GM12878 (cell line): ENCODE measurements around the gene CPNE5.

ENCODE experiments used
- ATF7 ChIP-seq: fragments of 450-650 bp; IDR thresholded peaks from 2 replicates; pipeline ENCODE4 v1.6.1; 2016; ENCODE audit warnings: low read depth, mild to moderate bottlenecking
- CHD1 ChIP-seq: IDR thresholded peaks from 2 replicates; pipeline ENCODE4 v1.6.1; 2012; ENCODE audit warnings: low read depth, low read length, improper control_type of control experiment
- CHD4 ChIP-seq: fragments of 200-600 bp; sonication (generic); IDR thresholded peaks from 2 replicates; pipeline ENCODE4 v1.6.1; 2016; ENCODE audit warnings: mild to moderate bottlenecking
- EP300 ChIP-seq, 2 experiments: fragments of 150-350 bp in 1 of 2; IDR thresholded peaks; 2 replicates each; pipeline ENCODE4 v1.6.1; 2011 to 2012; ENCODE audit warnings: low read depth in 2 of 2, low read length in 2 of 2, borderline replicate concordance in 1 of 2, improper control_type of control experiment in 1 of 2, inconsistent platforms in 1 of 2; ENCODE audit not compliant: control insufficient read depth in 1 of 2
- FOXK2 ChIP-seq: fragments of 450-650 bp; IDR thresholded peaks from 2 replicates; pipeline ENCODE4 v1.6.1; 2017; ENCODE audit warnings: mild to moderate bottlenecking, moderate library complexity
- NBN ChIP-seq: fragments of 450-650 bp; IDR thresholded peaks from 2 replicates; pipeline ENCODE4 v1.6.1; 2016
- PML ChIP-seq: IDR thresholded peaks from 2 replicates; pipeline ENCODE4 v1.6.1; 2012; ENCODE audit warnings: low read length, inconsistent platforms
- YY1 ChIP-seq: IDR thresholded peaks from 2 replicates; pipeline ENCODE4 v1.6.1; 2011; ENCODE audit warnings: low read depth, mild to moderate bottlenecking, low read length
- TF ChIP-seq, protein P1 (sequence below), 3 experiments: IDR thresholded peaks in 2 of 3; conservative IDR thresholded peaks in 1 of 3; 2 replicates each; pipeline ENCODE4 v1.5.1; 2011; ENCODE audit warnings: low read depth in 3 of 3, low read length in 3 of 3, mild to moderate bottlenecking in 3 of 3, control low read depth in 2 of 3, moderate library complexity in 2 of 3, inconsistent platforms in 1 of 3, mixed read lengths in 1 of 3; ENCODE audit not compliant: control insufficient read depth in 2 of 3, insufficient read depth in 1 of 3; ENCODE audit errors: extremely low read depth in 1 of 3
- TF ChIP-seq, protein P2 (sequence below): fragments of 450-650 bp; IDR thresholded peaks from 2 replicates; pipeline ENCODE4 v1.6.1; 2017; ENCODE audit warnings: mild to moderate bottlenecking, moderate library complexity

DNA sequence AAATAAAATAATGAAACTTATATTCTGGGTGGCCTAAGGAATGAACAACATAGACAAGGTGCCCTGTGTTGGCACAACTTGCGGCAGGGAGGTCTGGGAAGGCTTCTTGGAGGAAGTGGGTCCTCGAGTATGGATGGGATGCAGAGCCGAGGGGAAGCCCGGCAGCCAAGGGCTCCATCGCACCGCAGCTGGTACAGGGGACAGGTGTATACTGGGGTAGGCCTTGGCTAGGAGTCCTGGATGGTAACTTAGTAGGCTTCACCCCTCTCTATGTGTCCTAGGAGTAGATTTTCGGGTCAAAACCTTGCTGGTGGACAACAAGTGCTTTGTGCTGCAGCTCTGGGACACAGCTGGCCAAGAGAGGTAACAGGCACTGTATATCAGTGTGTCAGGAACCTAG lies 113.7 kb downstream of the CPNE5 start:
- TF ChIP-seq YY1 = no peak
- no peak for TF ChIP-seq NBN
- TF ChIP-seq FOXK2 = no peak
- TF ChIP-seq, protein P1, sequence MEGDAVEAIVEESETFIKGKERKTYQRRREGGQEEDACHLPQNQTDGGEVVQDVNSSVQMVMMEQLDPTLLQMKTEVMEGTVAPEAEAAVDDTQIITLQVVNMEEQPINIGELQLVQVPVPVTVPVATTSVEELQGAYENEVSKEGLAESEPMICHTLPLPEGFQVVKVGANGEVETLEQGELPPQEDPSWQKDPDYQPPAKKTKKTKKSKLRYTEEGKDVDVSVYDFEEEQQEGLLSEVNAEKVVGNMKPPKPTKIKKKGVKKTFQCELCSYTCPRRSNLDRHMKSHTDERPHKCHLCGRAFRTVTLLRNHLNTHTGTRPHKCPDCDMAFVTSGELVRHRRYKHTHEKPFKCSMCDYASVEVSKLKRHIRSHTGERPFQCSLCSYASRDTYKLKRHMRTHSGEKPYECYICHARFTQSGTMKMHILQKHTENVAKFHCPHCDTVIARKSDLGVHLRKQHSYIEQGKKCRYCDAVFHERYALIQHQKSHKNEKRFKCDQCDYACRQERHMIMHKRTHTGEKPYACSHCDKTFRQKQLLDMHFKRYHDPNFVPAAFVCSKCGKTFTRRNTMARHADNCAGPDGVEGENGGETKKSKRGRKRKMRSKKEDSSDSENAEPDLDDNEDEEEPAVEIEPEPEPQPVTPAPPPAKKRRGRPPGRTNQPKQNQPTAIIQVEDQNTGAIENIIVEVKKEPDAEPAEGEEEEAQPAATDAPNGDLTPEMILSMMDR (IDR thresholded peaks at IDR 0.05 in 2 of 3, conservative IDR thresholded peaks at IDR 0.05 in 1 of 3; ENCODE audit: control insufficient read depth in 2 of 3, extremely low read depth in 1 of 3, insufficient read depth in 1 of 3, low read depth in 3 of 3, low read length in 3 of 3) = no peak
- no peak for TF ChIP-seq EP300 (IDR thresholded peaks at IDR 0.05; ENCODE audit: borderline replicate concordance in 1 of 2, control insufficient read depth in 1 of 2, low read depth in 2 of 2, low read length in 2 of 2)
- TF ChIP-seq CHD1 = no peak
- no peak for TF ChIP-seq PML
- TF ChIP-seq ATF7 = no peak
- TF ChIP-seq, protein P2, sequence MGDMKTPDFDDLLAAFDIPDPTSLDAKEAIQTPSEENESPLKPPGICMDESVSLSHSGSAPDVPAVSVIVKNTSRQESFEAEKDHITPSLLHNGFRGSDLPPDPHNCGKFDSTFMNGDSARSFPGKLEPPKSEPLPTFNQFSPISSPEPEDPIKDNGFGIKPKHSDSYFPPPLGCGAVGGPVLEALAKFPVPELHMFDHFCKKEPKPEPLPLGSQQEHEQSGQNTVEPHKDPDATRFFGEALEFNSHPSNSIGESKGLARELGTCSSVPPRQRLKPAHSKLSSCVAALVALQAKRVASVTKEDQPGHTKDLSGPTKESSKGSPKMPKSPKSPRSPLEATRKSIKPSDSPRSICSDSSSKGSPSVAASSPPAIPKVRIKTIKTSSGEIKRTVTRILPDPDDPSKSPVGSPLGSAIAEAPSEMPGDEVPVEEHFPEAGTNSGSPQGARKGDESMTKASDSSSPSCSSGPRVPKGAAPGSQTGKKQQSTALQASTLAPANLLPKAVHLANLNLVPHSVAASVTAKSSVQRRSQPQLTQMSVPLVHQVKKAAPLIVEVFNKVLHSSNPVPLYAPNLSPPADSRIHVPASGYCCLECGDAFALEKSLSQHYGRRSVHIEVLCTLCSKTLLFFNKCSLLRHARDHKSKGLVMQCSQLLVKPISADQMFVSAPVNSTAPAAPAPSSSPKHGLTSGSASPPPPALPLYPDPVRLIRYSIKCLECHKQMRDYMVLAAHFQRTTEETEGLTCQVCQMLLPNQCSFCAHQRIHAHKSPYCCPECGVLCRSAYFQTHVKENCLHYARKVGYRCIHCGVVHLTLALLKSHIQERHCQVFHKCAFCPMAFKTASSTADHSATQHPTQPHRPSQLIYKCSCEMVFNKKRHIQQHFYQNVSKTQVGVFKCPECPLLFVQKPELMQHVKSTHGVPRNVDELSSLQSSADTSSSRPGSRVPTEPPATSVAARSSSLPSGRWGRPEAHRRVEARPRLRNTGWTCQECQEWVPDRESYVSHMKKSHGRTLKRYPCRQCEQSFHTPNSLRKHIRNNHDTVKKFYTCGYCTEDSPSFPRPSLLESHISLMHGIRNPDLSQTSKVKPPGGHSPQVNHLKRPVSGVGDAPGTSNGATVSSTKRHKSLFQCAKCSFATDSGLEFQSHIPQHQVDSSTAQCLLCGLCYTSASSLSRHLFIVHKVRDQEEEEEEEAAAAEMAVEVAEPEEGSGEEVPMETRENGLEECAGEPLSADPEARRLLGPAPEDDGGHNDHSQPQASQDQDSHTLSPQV = no peak
- TF ChIP-seq CHD4 = no peak
